GM12801 (cell line): ENCODE data around the gene MSANTD2.

Source experiments
- CTCF ChIP-seq: IDR thresholded peaks from one replicate; pipeline ENCODE4 v1.5.1; 2011; ENCODE audit warnings: control low read depth; ENCODE audit not compliant: insufficient read length; ENCODE audit errors: extremely low read depth

Gene MSANTD2

DNA sequence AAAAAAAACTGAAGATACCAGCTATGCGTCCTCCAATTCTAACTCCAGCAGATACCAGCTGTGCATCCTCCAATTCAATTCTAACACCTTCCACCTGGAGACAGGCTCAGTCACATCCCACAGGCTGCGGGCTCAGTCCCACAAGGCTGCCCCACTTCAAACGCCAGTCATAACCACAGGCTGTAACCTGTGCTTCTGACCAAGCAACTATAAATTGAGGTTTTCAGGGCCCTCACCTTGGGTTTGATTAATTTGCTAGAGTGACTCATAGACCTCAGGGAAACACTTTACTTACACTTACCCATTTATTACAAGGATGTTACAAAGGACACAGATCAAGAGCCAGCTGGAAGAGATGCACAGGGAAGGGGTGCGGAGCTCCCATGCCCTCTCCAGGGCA, 32.4 kb upstream of the MSANTD2 start:
- no peak for TF ChIP-seq CTCF

DNA sequence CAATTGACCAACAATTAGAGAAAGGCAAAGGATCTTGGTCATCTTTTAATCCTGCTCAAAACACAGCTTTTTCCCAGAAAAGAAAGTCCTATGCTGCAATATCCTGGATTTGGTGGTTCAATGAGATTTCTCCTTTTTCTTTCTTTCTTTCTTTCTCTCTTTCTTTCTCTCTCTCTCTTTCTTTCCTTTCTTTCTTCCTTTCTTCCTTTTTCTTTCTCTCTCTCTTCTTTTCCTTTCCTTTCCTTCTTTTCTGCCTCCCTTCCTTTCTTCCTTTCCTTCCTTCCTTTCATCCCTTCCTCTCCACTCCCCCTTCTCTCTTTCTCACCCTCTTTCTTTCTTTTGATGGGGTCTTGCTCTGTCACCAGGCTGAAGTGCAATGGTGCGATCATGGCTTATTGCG, 31.7 kb upstream of the MSANTD2 start:
- TF ChIP-seq CTCF = no peak

DNA sequence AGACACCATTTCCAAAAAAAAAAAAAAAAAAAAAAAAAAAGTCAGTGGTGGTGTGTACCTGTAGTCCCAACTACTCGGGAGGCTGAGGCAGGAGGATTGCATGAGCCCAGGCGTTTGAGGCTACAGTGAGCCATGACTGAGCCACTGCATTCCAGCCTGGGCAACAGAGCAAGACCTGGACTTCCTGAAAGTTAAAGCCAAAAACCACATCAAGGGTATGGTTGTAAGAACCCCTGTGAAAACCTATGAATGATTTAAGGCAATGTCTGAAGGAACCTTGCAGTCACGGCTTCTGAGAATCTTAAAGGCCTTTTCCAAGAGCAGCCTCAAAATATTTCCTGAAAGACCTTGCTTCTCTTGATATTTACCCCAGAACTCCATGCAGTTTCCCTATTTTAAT, 30.5 kb upstream of the MSANTD2 start:
- TF ChIP-seq CTCF = no peak

DNA sequence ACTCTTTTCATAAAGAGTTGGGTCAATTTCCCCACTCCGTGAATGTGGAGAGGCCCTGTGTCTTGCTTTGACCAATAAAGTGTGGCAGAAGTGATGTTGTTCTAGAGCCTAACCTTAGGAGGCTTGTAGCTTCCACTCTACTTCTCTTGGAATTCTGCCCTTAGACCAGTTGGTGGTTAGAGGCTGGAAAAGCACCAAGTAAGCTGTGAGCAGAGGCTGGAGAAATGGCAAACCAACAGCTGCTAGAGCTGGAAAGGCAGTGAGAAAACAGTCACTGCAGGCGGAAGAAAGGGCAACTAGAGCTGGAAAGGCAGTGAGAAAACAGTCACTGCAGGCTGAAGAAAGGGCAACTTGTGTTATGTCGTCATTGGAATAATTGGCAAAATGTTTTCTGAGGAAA, 29.8 kb upstream of the MSANTD2 start:
- no peak for TF ChIP-seq CTCF

- no peak for TF ChIP-seq CTCF
Measured at GRCh38 chr11:124825876-124826275, 25.7 kb upstream of the MSANTD2 start.

GRCh38 chr11:124823512-124824376, 23.5 kb upstream of the MSANTD2 start:
- TF ChIP-seq CTCF = no peak

DNA sequence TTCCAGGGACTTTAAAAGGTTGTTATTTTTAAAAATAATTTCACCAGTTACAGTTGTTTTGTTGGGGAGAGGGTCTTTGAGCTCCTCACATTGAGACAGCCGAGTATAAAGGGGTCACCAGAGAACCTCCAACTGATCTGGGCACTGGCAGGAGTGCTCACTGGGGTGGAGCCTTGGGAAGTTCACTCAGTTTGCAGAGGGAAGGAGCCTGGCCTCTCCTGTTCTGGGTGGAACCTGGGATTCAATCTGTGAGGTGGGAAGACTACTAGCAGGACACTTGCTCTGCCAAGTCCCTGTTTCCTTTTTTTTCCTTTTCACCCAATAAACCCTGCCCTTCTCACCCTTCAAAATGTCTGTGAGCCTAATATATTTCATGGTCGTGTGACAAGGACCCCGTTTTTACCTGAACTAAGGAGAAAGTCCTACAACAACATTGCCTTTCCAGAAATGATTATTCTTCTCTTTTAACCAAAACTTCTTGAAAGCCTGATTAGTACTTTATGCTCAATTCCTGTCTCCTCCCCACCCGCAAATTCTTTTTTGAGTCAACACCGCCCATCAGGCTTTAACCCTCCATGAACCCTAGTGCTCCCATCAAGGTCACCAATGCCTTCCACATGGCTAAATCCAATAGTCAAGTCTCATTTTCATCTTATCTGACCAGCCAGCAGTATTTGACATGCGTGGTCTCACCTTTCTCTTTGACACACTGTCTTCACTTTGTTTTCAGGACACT, 22.0 kb upstream of the MSANTD2 start:
- TF ChIP-seq CTCF = no peak
